Prostate gland (tissue), 2 donors: Measurements from ENCODE around the gene SRSF7.

Experiments
- CTCF ChIP-seq, 4 experiments: fragments of 200-600 bp in 2 of 4; fragments of 450-650 bp in 2 of 4; sonication (generic) in 2 of 4; IDR thresholded peaks; 1 replicate in 3 of 4; 2 replicates in 1 of 4; pipeline ENCODE4 v1.5.1; 2016 to 2019; ENCODE audit warnings: antibody characterized with exemption in 4 of 4, mild to moderate bottlenecking in 2 of 4, moderate library complexity in 2 of 4
- POLR2A ChIP-seq: fragments of 450-650 bp; IDR thresholded peaks from one replicate; pipeline ENCODE4 v1.6.1; 2016; ENCODE audit warnings: antibody characterized with exemption, mild to moderate bottlenecking

- TF ChIP-seq POLR2A (no peak), CTCF (IDR thresholded peaks at IDR 0.05) (no peak)
These were observed 24.7 kb upstream of the SRSF7 start for GRCh38 chr2:38775921-38776225.
